ENCODE measurements around the gene MUC13. TPM values are rescaled to one million over a fixed set of nuclear protein-coding genes. Genes with fewer than 3 reads are reported as not detected.

Gene MUC13
- total and polyA plus RNA-seq, 2 of the 4 experiments (the other 2 are of a cell fraction): not detected

DNA sequence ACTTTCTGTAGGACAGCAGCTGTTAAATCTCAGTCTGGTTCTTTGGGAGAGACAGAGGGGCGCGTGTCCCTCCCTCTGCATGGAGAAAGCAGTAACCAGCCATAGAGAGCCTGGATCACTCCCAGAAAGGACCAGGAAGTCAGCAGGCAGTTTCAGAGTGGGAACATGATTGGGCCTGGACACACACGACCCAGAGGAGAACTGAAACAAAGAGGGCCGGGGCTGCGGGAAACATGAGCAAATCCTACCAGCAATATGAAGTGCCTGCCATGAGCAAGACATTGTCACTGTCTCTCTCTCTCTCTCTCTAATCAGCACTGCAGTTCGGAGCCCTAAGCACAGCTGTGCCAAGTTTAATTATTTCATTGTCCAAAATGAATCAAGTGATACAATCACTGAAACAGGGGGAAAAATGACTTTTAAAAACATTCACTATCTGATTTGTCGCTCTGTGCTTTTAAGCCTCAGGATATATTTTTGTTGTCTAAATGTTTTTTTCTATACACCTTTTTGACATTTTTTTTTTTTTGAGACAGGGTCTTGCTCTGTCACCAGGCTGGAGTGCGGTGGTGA, 17.6 kb downstream of the MUC13 start:
- Histone ChIP-seq H3K23ac (ENCODE audit: low read depth, low read length) (0 out of 2 replicates have a peak overlapping the region, but pooled peaks have one; percentile 25), H3K27me3 (ENCODE audit: control insufficient read depth, insufficient read depth, low read length) (peaks cover 29% of the 10 kb centered on the region), H3K9ac (ENCODE audit: low read depth, low read length) (no peak overlapping the region), H4K8ac (ENCODE audit: low read depth in 2 of 2, low read length in 2 of 2) (no peak overlapping the region; a peak in 1 of 4 replicates), H3K4me2 (ENCODE audit: low read depth, low read length) (no peak overlapping the region), H2BK15ac (ENCODE audit: low read depth, low read length) (no peak overlapping the region), H2AFZ (replicated peaks; ENCODE audit: low read length, poor library complexity) (peak overlapping the region; percentile 62), H3K14ac (replicated peaks; ENCODE audit: low read depth, low read length) (no peak overlapping the region), H3K27ac (ENCODE audit: insufficient read depth, low read length) (no peak overlapping the region), H4K20me1 (ENCODE audit: insufficient read depth, low read length) (no peaks in the 10 kb centered on the region), H4K5ac (ENCODE audit: low read depth, low read length) (no peak overlapping the region), H2BK120ac (ENCODE audit: low read depth, low read length) (no peak overlapping the region), H3K4ac (ENCODE audit: low read depth, low read length) (no peak overlapping the region), H3K18ac (ENCODE audit: low read depth, low read length) (no peak overlapping the region), H3K79me1 (ENCODE audit: low read depth in 1 of 2, low read length in 2 of 2) (no peaks in the 10 kb centered on the region), H3K4me3 (ENCODE audit: insufficient read depth, low read depth, low read length) (no peak overlapping the region), H3K9me1 (ENCODE audit: insufficient read depth, low read length) (no peaks in the 10 kb centered on the region; the same call in 1 of the 2 replicates), H4K91ac (ENCODE audit: insufficient read depth, low read depth, low read length) (no peak overlapping the region), H2AK9ac (replicated peaks; ENCODE audit: low read depth, low read length, poor library complexity) (no peak overlapping the region), H3K56ac (ENCODE audit: extremely low read depth, insufficient read depth, low read length) (no peak overlapping the region), H3K36me3 (ENCODE audit: control insufficient read depth, insufficient read depth, low read length) (no peaks in the 10 kb centered on the region), H2AK5ac (ENCODE audit: low read depth, low read length) (no peak overlapping the region), H3K9me3 (ENCODE audit: control insufficient read depth, insufficient read depth, low read length) (no peaks in the 10 kb centered on the region), H2BK20ac (ENCODE audit: low read depth, low read length) (no peak overlapping the region), H3K4me1 (ENCODE audit: control insufficient read depth, insufficient read depth, low read length) (peaks cover 2% of the 10 kb centered on the region; the same call in 1 of the 2 replicates), H2BK5ac (ENCODE audit: low read depth, low read length, poor library complexity, severe bottlenecking) (no peak overlapping the region)
- in situ Hi-C loops (cut with MboI; ENCODE audit: low sequenced_read_pairs) (no loop called here), dilution Hi-C loops (cut with HindIII; ENCODE audit: low sequenced_read_pairs, unreplicated experiment) (no loop called here), intact Hi-C loops (cut with micrococcal nuclease) (no loop called here)
- WGBS, 2 experiments (ENCODE audit: extremely low coverage in 2 of 2, insufficient read length in 1 of 2): 90% methylated on average over 2 of the region's 8 CpGs; no CpG with 5 or more reads in 1 of the 2 experiments
- POLR2A ChIA-PET (ENCODE audit: unreplicated experiment): no interaction called here
- no peak for TF ChIP-seq MAZ (IDR thresholded peaks at IDR 0.05; ENCODE audit: borderline replicate concordance, low read depth, low read length)
- TF ChIP-seq RAD21 (IDR thresholded peaks at IDR 0.05; ENCODE audit: low read length): no peak
- TF ChIP-seq CHD1 (IDR thresholded peaks at IDR 0.05; ENCODE audit: low read depth, low read length): no peak
- no peak for TF ChIP-seq FOS (IDR thresholded peaks at IDR 0.05; ENCODE audit: low read depth, low read length)
- no peak for TF ChIP-seq POLR2A (IDR thresholded peaks at IDR 0.05; ENCODE audit: low read depth, low read length)
- TF ChIP-seq MAFK (IDR thresholded peaks at IDR 0.05; ENCODE audit: low read depth, low read length): no peak
- TF ChIP-seq NFE2L2 (IDR thresholded peaks at IDR 0.05; ENCODE audit: low read depth, low read length): no peak
- no peak for DNase-seq
- no TSS peak for BruUV-seq (replicated peaks)
- peak; percentile 53; the same call in 1 of the 2 replicates for ATAC-seq (ENCODE audit: low read depth)
- CTCF ChIA-PET: no interaction called here
